ENCODE data around the gene CCDC138. TPM values are rescaled to one million over a fixed set of nuclear protein-coding genes. Genes with fewer than 3 reads are reported as not detected.

CCDC138 gene
- total RNA-seq, 2 experiments from 2014 or later = 21.5 to 28.1 TPM

DNA sequence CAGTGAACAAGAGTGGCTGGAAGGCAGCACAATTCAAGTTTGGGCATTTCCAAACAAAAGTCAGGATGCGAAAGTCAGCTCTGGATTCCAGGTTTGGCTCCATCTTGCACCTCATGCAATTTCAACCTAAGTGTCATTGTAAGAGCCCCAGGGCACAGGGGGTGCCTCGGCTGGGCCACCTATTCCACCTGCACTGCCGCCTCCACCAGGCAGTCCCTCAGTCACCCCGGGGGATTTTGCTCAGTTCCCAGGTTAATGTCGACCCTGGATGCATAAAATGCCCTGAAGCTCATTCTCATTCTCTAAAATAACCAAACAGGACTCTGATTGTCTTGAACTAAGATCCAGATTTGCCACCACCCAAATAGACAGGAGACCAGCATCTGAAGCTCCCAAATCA is 124.8 kb downstream of the CCDC138 start:
- CTCF ChIA-PET (ENCODE audit: unreplicated experiment) = no interaction called here
- Histone ChIP-seq H3K27ac (ENCODE audit: low read depth, low read length, poor library complexity, severe bottlenecking) (no peak overlapping the region), H4K20me1 (ENCODE audit: insufficient read depth, low read length) (no peaks in the 10 kb centered on the region), H3K9me2 (ENCODE audit: insufficient read depth, low read length) (no peaks in the 10 kb centered on the region), H3K79me2 (ENCODE audit: insufficient read depth, low read depth, low read length) (no peaks in the 10 kb centered on the region), H3K4me1 (ENCODE audit: insufficient read depth, low read length, poor library complexity, severe bottlenecking) (no peaks in the 10 kb centered on the region), H3K36me3 (ENCODE audit: insufficient read depth, low read length) (no peaks in the 10 kb centered on the region), H3K4me3 (ENCODE audit: low read depth, low read length, poor library complexity, severe bottlenecking) (no peak overlapping the region), H3K4me2 (ENCODE audit: low read length) (no peak overlapping the region), H2AFZ (ENCODE audit: low read length) (no peak overlapping the region), H3K9me3 (ENCODE audit: low read length) (no peaks in the 10 kb centered on the region)
- no TSS peak for BruUV-seq (replicated peaks)
- DNase-seq (ENCODE audit: low spot score) = no peak
- no peak for TF ChIP-seq EZH2phosphoT487 (IDR thresholded peaks at IDR 0.05; ENCODE audit: borderline replicate concordance, low read depth, low read length)
- TF ChIP-seq, protein P1, sequence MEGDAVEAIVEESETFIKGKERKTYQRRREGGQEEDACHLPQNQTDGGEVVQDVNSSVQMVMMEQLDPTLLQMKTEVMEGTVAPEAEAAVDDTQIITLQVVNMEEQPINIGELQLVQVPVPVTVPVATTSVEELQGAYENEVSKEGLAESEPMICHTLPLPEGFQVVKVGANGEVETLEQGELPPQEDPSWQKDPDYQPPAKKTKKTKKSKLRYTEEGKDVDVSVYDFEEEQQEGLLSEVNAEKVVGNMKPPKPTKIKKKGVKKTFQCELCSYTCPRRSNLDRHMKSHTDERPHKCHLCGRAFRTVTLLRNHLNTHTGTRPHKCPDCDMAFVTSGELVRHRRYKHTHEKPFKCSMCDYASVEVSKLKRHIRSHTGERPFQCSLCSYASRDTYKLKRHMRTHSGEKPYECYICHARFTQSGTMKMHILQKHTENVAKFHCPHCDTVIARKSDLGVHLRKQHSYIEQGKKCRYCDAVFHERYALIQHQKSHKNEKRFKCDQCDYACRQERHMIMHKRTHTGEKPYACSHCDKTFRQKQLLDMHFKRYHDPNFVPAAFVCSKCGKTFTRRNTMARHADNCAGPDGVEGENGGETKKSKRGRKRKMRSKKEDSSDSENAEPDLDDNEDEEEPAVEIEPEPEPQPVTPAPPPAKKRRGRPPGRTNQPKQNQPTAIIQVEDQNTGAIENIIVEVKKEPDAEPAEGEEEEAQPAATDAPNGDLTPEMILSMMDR (conservative IDR thresholded peaks at IDR 0.05; ENCODE audit: low read length) = no peak
- intact Hi-C loops (cut with micrococcal nuclease; ENCODE audit: unreplicated experiment) = no loop called here
- POLR2A ChIA-PET = interaction anchor here (0.9 kb wide), 1 partner anchor 10 kb away, joined by 3 read pairs; no protein-coding TSS in a partner anchor

GRCh38 chr2:108911807-108912628 is 125.4 kb downstream of the CCDC138 start:
- no TSS peak for BruUV-seq (replicated peaks)

More at GRCh38 chr2:108911807-108912628, 125.4 kb downstream of the CCDC138 start:
- H3K9me2 ChIP-seq (ENCODE audit: insufficient read depth, low read length) = no peaks in the 10 kb centered on the region
- no peak overlapping the region for H3K4me3 ChIP-seq (ENCODE audit: low read depth, low read length, poor library complexity, severe bottlenecking)
- no peaks in the 10 kb centered on the region for H3K9me3 ChIP-seq (ENCODE audit: low read length)
- H4K20me1 ChIP-seq (ENCODE audit: insufficient read depth, low read length) = no peaks in the 10 kb centered on the region
- H3K4me1 ChIP-seq (ENCODE audit: insufficient read depth, low read length, poor library complexity, severe bottlenecking) = no peaks in the 10 kb centered on the region
- POLR2A ChIA-PET = interaction anchor here (0.7 to 0.9 kb wide), 2 partner anchors 11 to 779 kb away, joined by 3 to 4 read pairs; no protein-coding TSS in a partner anchor
- no peak overlapping the region for H2AFZ ChIP-seq (ENCODE audit: low read length)
- H3K4me2 ChIP-seq (ENCODE audit: low read length) = no peak overlapping the region
- DNase-seq (ENCODE audit: low spot score) = no peak
- no peak for TF ChIP-seq EZH2phosphoT487 (IDR thresholded peaks at IDR 0.05; ENCODE audit: borderline replicate concordance, low read depth, low read length)
- TF ChIP-seq, protein P1 (conservative IDR thresholded peaks at IDR 0.05; ENCODE audit: low read length) = no peak
- H3K27ac ChIP-seq (ENCODE audit: low read depth, low read length, poor library complexity, severe bottlenecking) = no peak overlapping the region
- CTCF ChIA-PET (ENCODE audit: unreplicated experiment) = no interaction called here
- no peaks in the 10 kb centered on the region for H3K79me2 ChIP-seq (ENCODE audit: insufficient read depth, low read depth, low read length)
- H3K36me3 ChIP-seq (ENCODE audit: insufficient read depth, low read length) = no peaks in the 10 kb centered on the region
- intact Hi-C loops (cut with micrococcal nuclease; ENCODE audit: unreplicated experiment) = no loop called here
